A673 (cell line): ENCODE data around the gene CTU1. TPM values are rescaled to one million over a fixed set of nuclear protein-coding genes. Genes with fewer than 3 reads are reported as not detected.

Experiments
- BruUV-seq: library from RNA; stranded (reverse); fragments of 400-500 nt; replicated peaks from 2 replicates; lab custom pipeline; 2021; lab: Mats Ljungman, UMichigan
- CTCF ChIA-PET: fragments of 300-600 bp; sonication (Branson Sonifier 250); formaldehyde crosslinking; loops from one replicate; lab custom pipeline; 2022; ENCODE audit warnings: antibody characterized with exemption; lab: Charles Lee
- POLR2A ChIA-PET: fragments of 300-600 bp; sonication (Branson Sonifier 250); formaldehyde crosslinking; loops from one replicate; lab custom pipeline; 2022; ENCODE audit warnings: antibody characterized with exemption; ENCODE audit not compliant: low non-redundant PET; lab: Charles Lee
- DNase-seq: peaks from one replicate; pipeline ENCODE4 v3.0.0-alpha.2; 2015; ENCODE audit warnings: low spot score
- H3K27ac ChIP-seq: fragments of 200-600 bp; sonication (generic); 2 replicates; pipeline ENCODE4 v1.5.1; 2016; ENCODE audit warnings: mixed run types, low read depth, mild to moderate bottlenecking, mixed read lengths, antibody characterized with exemption, low read length; ENCODE audit not compliant: poor library complexity, severe bottlenecking
- H3K27me3 ChIP-seq: fragments of 200-600 bp; sonication (generic); replicated peaks from 2 replicates; pipeline ENCODE4 v1.6.1; 2017; ENCODE audit warnings: mixed run types, low read depth, mild to moderate bottlenecking, mixed read lengths, antibody characterized with exemption, low read length; ENCODE audit not compliant: insufficient read depth, poor library complexity
- H3K36me3 ChIP-seq: fragments of 200-600 bp; sonication (generic); 2 replicates; pipeline ENCODE4 v1.6.1; 2016; ENCODE audit warnings: mixed run types, mild to moderate bottlenecking, mixed read lengths, antibody characterized with exemption, low read length; ENCODE audit not compliant: insufficient read depth, poor library complexity, severe bottlenecking
- H3K4me1 ChIP-seq: fragments of 200-600 bp; sonication (generic); 2 replicates; pipeline ENCODE4 v1.6.1; 2017; ENCODE audit warnings: mixed run types, mild to moderate bottlenecking, mixed read lengths, antibody characterized with exemption, low read length; ENCODE audit not compliant: insufficient read depth, poor library complexity, severe bottlenecking
- H3K4me3 ChIP-seq: fragments of 200-600 bp; sonication (generic); 2 replicates; pipeline ENCODE4 v1.5.1; 2016; ENCODE audit warnings: low read depth, mixed run types, mild to moderate bottlenecking, mixed read lengths, low read length; ENCODE audit not compliant: poor library complexity, severe bottlenecking
- H3K9me3 ChIP-seq: fragments of 200-600 bp; sonication (generic); 2 replicates; pipeline ENCODE4 v1.6.1; 2016; ENCODE audit warnings: mixed run types, low read depth, mild to moderate bottlenecking, mixed read lengths, antibody characterized with exemption, low read length; ENCODE audit not compliant: poor library complexity, severe bottlenecking
- CTCF ChIP-seq: fragments of 300-800, 200-600 bp; sonication (generic); conservative IDR thresholded peaks from 2 replicates; pipeline ENCODE4 v1.5.1; 2017; ENCODE audit warnings: low read depth, mild to moderate bottlenecking, antibody characterized with exemption, low read length, moderate library complexity, mixed read lengths
- EZH2 ChIP-seq: fragments of 200-600 bp; sonication (generic); IDR thresholded peaks from 2 replicates; pipeline ENCODE4 v1.6.1; 2017; ENCODE audit warnings: borderline replicate concordance, low read depth, mild to moderate bottlenecking, mixed read lengths, antibody characterized with exemption, low read length; ENCODE audit not compliant: poor library complexity, severe bottlenecking
- intact Hi-C: fragments of 100-400 bp; cut with micrococcal nuclease; formaldehyde crosslinking; loops from one replicate; pipeline ENCODE4 v1.10.0; 2022; ENCODE audit not compliant: unreplicated experiment
- total RNA-seq: library from RNA; stranded (reverse); gene quantifications from 2 replicates; pipeline ENCODE4 v1.2.3, GENCODE V29; 2021

CTU1 gene
- total RNA-seq, 1 experiment from 2014 or later = 13.4 TPM

GRCh38 chr19:51063664-51064063 lies 44.5 kb downstream of the CTU1 start:
- no peak for DNase-seq
- no TSS peak for BruUV-seq
- no peak overlapping the region for H3K27ac ChIP-seq
- intact Hi-C loops = no loop called here
- TF ChIP-seq CTCF (no peak), EZH2 (no peak)
- ChIA-PET POLR2A (no interaction called here), CTCF (no interaction called here)
- H3K4me1 ChIP-seq = no peaks in the 10 kb centered on the region
- H3K36me3 ChIP-seq = no peaks in the 10 kb centered on the region
- H3K4me3 ChIP-seq = no peak overlapping the region
- H3K9me3 ChIP-seq = no peaks in the 10 kb centered on the region
- peaks cover 35% of the 10 kb centered on the region for H3K27me3 ChIP-seq

- Histone ChIP-seq H3K4me3 (no peak overlapping the region), H3K27ac (no peak overlapping the region), H3K4me1 (no peaks in the 10 kb centered on the region), H3K36me3 (no peaks in the 10 kb centered on the region), H3K27me3 (peaks cover 32% of the 10 kb centered on the region), H3K9me3 (no peaks in the 10 kb centered on the region)
- intact Hi-C loops = no loop called here
- POLR2A ChIA-PET = no interaction called here
- CTCF ChIA-PET = no interaction called here
- TF ChIP-seq CTCF = no peak
- TF ChIP-seq EZH2 = no peak
- no TSS peak for BruUV-seq
- DNase-seq = no peak
Measured at GRCh38 chr19:51060973-51061372, 47.2 kb downstream of the CTU1 start.

DNA sequence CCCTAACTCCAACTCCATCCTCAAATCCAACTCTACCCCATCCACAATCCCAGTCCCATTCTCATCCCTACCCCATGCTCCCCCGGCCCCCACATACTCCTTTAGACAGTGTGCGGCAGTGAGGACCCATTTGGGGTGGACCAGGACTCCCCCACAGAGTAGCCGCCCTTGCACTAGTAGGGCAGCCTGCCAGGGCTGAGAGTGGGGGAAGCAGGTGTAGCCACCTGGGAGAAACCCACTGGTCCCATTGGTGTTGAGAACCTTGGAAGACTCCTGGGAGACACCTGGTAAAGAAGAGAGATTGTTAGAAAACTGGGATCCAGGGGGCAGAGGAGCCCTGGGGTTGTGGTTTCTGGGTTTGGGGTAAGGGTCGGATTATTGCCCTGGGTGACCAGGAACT lies 47.9 kb downstream of the CTU1 start:
- POLR2A ChIA-PET = no interaction called here
- intact Hi-C loops = no loop called here
- Histone ChIP-seq H3K9me3 (no peaks in the 10 kb centered on the region), H3K27ac (no peak overlapping the region), H3K27me3 (peaks cover 32% of the 10 kb centered on the region), H3K4me1 (no peaks in the 10 kb centered on the region), H3K4me3 (no peak overlapping the region), H3K36me3 (no peaks in the 10 kb centered on the region)
- no TSS peak for BruUV-seq
- CTCF ChIA-PET = no interaction called here
- TF ChIP-seq EZH2 = no peak
- TF ChIP-seq CTCF = no peak
- no peak for DNase-seq
